ENCODE data around the gene CACNA1C.

Gene CACNA1C

GRCh38 chr12:2228535-2228934, 175.7 kb downstream of the CACNA1C start:
- DNase-seq (ENCODE audit: low read depth): no peak
- no peak for TF ChIP-seq CTCF (conservative IDR thresholded peaks at IDR 0.05; ENCODE audit: low read depth, low read length)
- no peak overlapping the region for H3K4me3 ChIP-seq (ENCODE audit: low read depth, low read length)

GRCh38 chr12:2229661-2230539, 177.1 kb downstream of the CACNA1C start:
- peak; percentile 45 for TF ChIP-seq CTCF (conservative IDR thresholded peaks at IDR 0.05; ENCODE audit: low read depth, low read length)
- peak overlapping the region; percentile 49 for H3K4me3 ChIP-seq (ENCODE audit: low read depth, low read length)
- peak; percentile 35 for DNase-seq (ENCODE audit: low read depth)

GRCh38 chr12:2231011-2231595, 178.3 kb downstream of the CACNA1C start:
- H3K4me3 ChIP-seq (ENCODE audit: low read depth, low read length): no peak overlapping the region
- TF ChIP-seq CTCF (conservative IDR thresholded peaks at IDR 0.05; ENCODE audit: low read depth, low read length): no peak

GRCh38 chr12:2231956-2232355, 179.2 kb downstream of the CACNA1C start:
- H3K4me3 ChIP-seq (ENCODE audit: low read depth, low read length): no peak overlapping the region
- TF ChIP-seq CTCF (conservative IDR thresholded peaks at IDR 0.05; ENCODE audit: low read depth, low read length): no peak
- no peak for DNase-seq (ENCODE audit: low read depth)

More at GRCh38 chr12:2231011-2231595, 178.3 kb downstream of the CACNA1C start:
- DNase-seq (ENCODE audit: low read depth): no peak

- DNase-seq (ENCODE audit: low read depth): no peak
- no peak for TF ChIP-seq CTCF (conservative IDR thresholded peaks at IDR 0.05; ENCODE audit: low read depth, low read length)
- no peak overlapping the region for H3K4me3 ChIP-seq (ENCODE audit: low read depth, low read length)
Measured at GRCh38 chr12:2233034-2233433, 180.2 kb downstream of the CACNA1C start.

GRCh38 chr12:2234091-2234490, 181.3 kb downstream of the CACNA1C start:
- no peak for TF ChIP-seq CTCF (conservative IDR thresholded peaks at IDR 0.05; ENCODE audit: low read depth, low read length)

More at GRCh38 chr12:2234091-2234490, 181.3 kb downstream of the CACNA1C start:
- no peak overlapping the region for H3K4me3 ChIP-seq (ENCODE audit: low read depth, low read length)
- DNase-seq (ENCODE audit: low read depth): peak; percentile 47

Measured in choroid plexus epithelial cell (primary cell).